Fibroblast of upper back skin (primary cell): Measurements from ENCODE around the gene NPSR1.
"Not testable (repeated sequence)": the region's sequence is repeated elsewhere in the genome, so short reads cannot be mapped to it uniquely, and the experiment has no call there.

Experiments used
- DNase-seq: peaks from one replicate; pipeline ENCODE4 v3.0.0-alpha.2; 2013

The NPSR1 gene

GRCh38 chr7:34879871-34880270, 221.9 kb downstream of the NPSR1 start:
- DNase-seq: no peak

GRCh38 chr7:34883855-34884254, 225.8 kb downstream of the NPSR1 start:
- not testable (repeated sequence) for DNase-seq

- DNase-seq: no peak
Observed at GRCh38 chr7:34886856-34887255, 228.8 kb downstream of the NPSR1 start.

- no peak for DNase-seq
Observed at GRCh38 chr7:34889951-34890350, 231.9 kb downstream of the NPSR1 start.

GRCh38 chr7:34895202-34895601, 237.2 kb downstream of the NPSR1 start:
- DNase-seq: no peak
